NCI-H2196 treated with DMSO at 0.1 percent for 48 hours (cell line): ENCODE data around the gene OR51B4.
"Not testable (repeated sequence)": the region's sequence is repeated elsewhere in the genome, so short reads cannot be mapped to it uniquely, and the experiment has no call there.

Experiments used
- DNase-seq: peaks from one replicate; lab custom pipeline; 2025; ENCODE audit not compliant: unreplicated experiment; lab: John Stamatoyannopoulos, UW

Gene OR51B4

GRCh38 chr11:5275369-5276110, 26.2 kb downstream of the OR51B4 start:
- DNase-seq, result no peak

GRCh38 chr11:5274395-5274794, 27.4 kb downstream of the OR51B4 start:
- DNase-seq, result no peak

- DNase-seq, result no peak
These were observed 29.2 kb downstream of the OR51B4 start for GRCh38 chr11:5272395-5273017.

GRCh38 chr11:5269715-5270147, 32.0 kb downstream of the OR51B4 start, which contains the start of gene HBE1:
HBE1 (minus strand) TSS chr11:5269945; CDS start chr11:5269890, 55 bp downstream.
- no peak for DNase-seq

- DNase-seq, result no peak
These were observed 34.6 kb downstream of the OR51B4 start for GRCh38 chr11:5267033-5267563.

- no peak for DNase-seq
These were observed 35.1 kb downstream of the OR51B4 start for GRCh38 chr11:5266609-5267008.

- DNase-seq, result no peak
These were observed 35.9 kb downstream of the OR51B4 start for GRCh38 chr11:5265832-5266231.

GRCh38 chr11:5258543-5259262, 43.0 kb downstream of the OR51B4 start:
- DNase-seq, result no peak

GRCh38 chr11:5257296-5257695, 44.5 kb downstream of the OR51B4 start:
- DNase-seq, result no peak

- DNase-seq, result not testable (repeated sequence)
These were observed 46.9 kb downstream of the OR51B4 start, which contains the start of gene HBG2 for GRCh38 chr11:5254646-5255413. HBG2 (minus strand) TSS chr11:5254781; CDS start chr11:5254728, 53 bp downstream.

- not testable (repeated sequence) for DNase-seq
These were observed 47.7 kb downstream of the OR51B4 start for GRCh38 chr11:5254023-5254422.

GRCh38 chr11:5253440-5253839, 48.3 kb downstream of the OR51B4 start:
- not testable (repeated sequence) for DNase-seq

GRCh38 chr11:5252919-5253265, 48.9 kb downstream of the OR51B4 start:
- no peak for DNase-seq

GRCh38 chr11:5252192-5252918, 49.4 kb downstream of the OR51B4 start:
- DNase-seq, result no peak

GRCh38 chr11:5251746-5252145, 50.0 kb downstream of the OR51B4 start:
- DNase-seq, result no peak
